NCI-H1930 (cell line): ENCODE results near the gene GDAP2.
"Not testable (repeated sequence)": the region's sequence is repeated elsewhere in the genome, so short reads cannot be mapped to it uniquely, and the experiment has no call there.

Source experiments
- DNase-seq, 2 experiments: peaks; one replicate each; lab custom pipeline; 2025; lab: John Stamatoyannopoulos, UW

Gene GDAP2

GRCh38 chr1:117902944-117903343, 26.5 kb downstream of the GDAP2 start:
- no peak for DNase-seq

- no peak for DNase-seq
Measured at GRCh38 chr1:117899801-117900200, 29.6 kb downstream of the GDAP2 start.

DNA sequence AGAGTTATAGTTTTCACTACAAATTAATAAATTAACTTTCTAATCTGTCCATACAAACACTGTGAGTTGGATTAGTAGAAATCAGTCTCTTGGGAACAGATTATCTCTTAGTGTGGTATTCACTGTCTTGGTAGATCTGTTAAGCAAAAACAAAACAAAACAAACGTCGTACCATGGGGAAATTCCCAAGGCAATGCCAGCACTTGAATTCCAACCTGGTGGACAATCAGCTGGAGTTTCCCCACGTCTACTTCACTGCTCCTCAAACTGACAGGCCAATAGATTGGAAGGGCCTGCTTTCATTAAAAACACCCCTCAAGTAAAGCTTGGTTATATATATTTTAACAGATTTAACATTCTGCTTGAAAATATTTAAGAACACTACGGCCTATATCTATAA, 31.9 kb downstream of the GDAP2 start:
- DNase-seq = no peak

DNA sequence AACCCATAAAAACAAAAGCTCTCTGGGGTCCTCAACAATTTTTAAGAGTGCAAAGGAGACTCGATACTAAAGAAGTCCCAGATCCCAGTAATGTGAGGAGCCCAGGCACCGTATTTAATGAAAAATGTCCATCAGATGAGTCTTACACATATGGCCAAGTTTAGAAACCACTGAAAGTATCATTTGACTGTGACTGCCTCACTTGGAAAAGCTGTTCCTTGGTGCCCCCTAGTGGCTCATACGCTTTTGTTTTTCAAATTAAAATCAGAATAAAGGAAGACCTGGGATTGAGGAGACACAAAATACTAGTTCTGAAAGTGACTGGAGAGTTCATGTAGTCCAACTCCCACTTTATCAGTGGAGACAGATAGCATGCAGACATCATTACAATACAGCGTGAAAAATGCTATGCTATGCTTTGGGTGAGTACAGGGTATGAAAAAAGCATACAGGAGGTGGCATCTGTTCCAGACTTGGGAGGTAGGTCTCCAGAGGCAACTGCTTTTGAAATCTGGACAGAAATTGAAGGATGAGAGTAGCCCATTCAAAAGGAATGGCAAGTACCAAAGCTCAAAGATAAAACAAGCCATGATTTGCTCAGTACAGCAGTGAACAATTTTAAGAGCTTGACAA, 33.8 kb downstream of the GDAP2 start:
- DNase-seq = peak; percentile 2 to 44

DNA sequence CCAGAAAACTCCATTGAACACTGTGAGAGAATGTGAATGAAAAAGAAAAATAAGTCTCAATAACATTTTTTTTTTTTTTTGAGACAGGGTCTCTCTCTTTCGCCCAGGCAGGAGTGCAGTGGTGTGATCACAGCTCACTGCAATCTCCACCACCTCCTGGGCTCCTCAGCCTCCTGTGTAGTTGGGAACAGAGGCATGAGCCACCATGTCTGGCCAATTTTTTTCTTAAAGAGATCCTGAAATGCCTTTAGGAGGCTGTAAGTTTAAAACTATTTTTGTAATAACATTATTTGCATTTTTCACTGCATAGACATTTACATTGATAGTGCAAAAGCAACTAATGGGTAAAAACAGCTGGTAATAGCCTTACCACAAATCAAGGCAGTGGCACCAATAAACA, 35.3 kb downstream of the GDAP2 start:
- no peak for DNase-seq

DNA sequence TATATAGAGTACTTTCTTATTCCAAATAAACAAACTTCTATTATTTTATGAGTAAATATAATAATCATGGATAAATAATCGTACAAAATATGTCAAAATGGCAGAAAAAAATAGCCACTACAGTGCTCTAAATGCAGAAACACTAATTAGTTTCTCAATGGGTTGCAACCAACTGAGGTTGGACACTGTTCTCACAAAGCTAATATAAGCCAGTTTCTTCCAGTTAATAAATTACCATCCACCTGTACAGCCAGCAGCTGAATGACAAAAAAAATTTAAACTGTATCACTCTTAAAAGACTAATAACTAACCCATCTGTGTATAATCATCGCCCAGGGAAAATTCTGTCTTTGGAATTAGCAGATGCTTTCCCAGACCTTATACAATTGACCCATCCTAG, 36.9 kb downstream of the GDAP2 start:
- DNase-seq = no peak

DNA sequence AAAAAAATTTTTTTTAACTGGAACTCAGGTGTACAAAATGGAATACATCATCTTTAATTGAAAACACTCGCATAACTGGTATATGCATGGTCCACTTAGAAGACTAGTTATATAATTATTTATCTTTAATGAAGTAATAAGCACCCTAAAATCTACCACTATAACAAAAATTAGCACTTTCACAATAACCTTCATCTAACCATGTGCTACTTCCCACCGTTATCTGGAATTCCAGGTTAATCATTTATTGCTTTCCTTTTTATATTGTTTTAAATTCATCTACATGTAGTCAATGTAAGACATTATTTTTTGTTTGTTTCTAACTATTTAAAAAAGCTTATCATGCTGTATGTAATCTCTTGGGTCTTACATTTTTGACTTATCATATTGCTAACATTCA, 39.0 kb downstream of the GDAP2 start:
- DNase-seq = no peak

DNA sequence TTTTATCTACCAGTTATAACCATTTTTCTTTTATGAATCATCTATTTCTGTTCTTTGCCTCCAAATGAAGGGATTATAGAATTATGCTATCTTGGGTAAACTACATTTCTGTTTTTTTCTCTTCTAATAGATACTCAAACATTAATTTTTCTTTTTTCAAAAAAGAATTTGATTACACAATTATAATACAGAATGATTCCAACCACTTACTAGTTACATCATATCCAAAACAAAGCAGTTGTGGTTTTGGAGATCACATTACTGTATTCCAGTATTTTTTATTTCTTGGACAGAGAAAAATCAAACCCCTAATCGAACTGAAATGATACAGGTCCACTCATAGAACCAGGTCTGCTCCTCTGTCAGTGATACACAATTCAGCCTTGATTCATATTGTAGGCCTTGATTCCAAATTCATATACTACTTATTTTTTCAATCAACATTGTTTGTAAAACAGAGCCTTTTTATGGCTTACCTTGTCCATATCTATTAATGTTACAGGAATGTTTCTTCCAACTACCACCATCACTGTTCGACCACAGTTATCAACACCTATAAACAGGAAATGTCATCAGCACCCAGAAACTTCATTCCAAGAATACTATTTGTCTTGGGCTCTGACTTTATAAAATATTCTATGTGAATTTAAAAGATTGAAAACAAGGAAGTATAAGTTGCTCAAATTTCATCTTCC, 43.2 kb downstream of the GDAP2 start:
- no peak for DNase-seq

GRCh38 chr1:117883616-117884015, 45.8 kb downstream of the GDAP2 start:
- no peak for DNase-seq

DNA sequence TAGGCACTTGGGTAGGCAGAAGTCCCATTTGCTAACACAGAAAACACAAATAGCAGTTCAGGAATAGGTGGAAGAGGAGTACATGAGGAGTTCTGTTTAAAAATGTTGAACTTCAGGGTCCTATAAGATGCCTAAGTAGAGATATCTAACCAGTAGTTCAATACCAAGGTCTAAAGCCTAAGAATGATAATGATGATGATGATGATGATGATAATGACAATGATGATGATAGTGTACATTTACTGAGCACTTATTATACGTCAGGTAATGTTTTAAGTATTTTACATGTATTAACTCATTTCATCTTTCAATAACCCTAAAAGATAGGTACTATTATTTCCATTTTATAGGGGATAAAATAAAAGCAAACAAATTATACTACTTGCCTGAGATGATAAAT, 50.1 kb downstream of the GDAP2 start:
- no peak for DNase-seq

DNA sequence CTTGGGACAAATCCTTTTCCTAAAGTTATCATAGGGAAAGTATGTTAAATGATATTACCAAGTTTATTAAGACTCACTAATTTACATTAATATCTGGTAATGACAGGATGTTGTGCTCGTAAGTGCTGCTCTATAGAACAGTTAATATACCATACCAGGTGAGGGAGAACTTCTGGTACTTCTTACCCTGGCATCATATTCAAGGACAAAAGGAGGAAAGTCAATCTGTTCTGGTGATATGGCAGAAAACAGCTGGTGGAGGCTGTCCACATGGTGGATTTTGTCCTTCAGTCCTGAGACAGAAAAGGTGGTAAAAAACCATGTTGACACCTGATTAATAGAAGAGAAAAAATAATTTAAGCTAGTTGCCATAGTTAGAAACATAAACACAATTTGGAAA, 51.6 kb downstream of the GDAP2 start:
- DNase-seq = no peak

DNA sequence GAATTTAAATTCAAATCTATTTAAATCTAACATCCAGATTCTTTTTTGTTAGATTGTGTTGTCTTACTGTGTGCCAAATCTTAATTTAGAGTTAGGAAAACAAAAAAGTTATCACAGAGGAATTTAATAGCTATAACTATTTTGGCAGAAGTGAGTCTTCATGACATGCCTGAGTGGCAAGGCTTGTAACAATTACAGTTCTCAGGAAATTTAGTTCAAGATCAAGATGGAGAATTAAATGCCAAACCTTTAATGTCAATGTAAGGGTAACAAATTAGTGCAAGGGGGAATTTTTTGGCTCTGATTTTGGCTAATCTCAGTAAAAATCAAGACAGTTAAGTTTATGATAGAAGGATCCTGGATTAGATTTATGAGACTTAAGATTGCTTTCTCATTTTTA, 58.4 kb downstream of the GDAP2 start:
- no peak for DNase-seq

DNA sequence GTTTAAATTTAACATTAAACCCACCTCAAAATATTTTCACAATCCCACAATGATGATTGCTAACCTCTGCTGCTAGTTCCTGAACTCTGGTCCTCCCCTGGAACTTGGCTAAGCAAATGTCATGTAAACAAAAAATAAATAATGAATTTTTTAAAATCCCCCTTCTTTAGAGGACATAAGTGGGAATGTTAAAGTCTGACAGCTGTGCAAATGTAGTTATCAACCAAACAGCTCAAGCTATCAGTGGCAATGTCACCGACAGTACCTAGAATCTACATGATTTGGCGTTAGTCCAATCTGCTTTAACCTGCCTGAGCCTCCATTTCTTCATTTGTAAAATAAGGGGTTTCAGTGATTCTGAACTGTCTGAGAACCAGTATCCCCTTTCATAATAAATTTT, 67.7 kb downstream of the GDAP2 start:
- no peak for DNase-seq

GRCh38 chr1:117860896-117861610, 68.4 kb downstream of the GDAP2 start:
- no peak for DNase-seq

DNA sequence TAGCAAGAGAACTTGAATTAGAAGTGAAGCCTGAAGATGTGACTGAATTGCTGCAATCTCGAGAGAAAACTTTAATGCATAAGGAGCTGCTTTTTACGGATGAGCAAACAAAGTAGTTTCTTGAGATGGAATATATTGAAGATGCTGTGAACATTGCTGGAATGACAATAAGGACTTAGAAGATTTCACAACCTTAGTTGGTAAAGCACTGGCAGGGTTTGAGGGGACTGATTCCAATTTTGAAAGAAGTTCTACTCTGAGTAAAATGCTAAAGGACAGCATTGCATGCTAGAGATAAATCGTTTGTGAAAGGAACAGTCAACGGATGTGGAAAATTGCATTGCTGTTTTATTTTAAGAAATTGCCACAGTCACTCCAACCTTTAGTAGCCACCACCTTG, 69.5 kb downstream of the GDAP2 start:
- no peak for DNase-seq

GRCh38 chr1:117857418-117857817, 72.0 kb downstream of the GDAP2 start:
- no peak for DNase-seq

GRCh38 chr1:117852853-117853553, 76.4 kb downstream of the GDAP2 start:
- no peak for DNase-seq

DNA sequence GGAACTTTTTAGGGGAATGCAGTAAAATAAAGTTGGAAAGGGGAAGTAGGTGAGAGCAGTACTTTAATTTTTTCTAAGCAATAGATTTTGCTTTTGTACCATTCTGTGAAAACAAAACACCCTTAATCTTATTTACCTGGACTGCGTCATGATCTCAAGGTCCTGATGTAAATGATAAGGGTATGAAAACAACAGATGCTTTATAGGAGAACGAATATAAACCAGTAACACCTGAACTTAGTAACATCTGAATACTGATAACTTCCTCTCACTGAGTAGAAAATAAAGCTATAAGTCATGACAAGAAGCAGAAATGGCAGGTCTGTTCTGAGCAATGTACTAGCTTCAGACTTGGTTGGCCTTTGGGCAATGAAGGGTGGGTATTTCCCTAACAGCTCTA, 77.7 kb downstream of the GDAP2 start:
- DNase-seq = no peak

DNA sequence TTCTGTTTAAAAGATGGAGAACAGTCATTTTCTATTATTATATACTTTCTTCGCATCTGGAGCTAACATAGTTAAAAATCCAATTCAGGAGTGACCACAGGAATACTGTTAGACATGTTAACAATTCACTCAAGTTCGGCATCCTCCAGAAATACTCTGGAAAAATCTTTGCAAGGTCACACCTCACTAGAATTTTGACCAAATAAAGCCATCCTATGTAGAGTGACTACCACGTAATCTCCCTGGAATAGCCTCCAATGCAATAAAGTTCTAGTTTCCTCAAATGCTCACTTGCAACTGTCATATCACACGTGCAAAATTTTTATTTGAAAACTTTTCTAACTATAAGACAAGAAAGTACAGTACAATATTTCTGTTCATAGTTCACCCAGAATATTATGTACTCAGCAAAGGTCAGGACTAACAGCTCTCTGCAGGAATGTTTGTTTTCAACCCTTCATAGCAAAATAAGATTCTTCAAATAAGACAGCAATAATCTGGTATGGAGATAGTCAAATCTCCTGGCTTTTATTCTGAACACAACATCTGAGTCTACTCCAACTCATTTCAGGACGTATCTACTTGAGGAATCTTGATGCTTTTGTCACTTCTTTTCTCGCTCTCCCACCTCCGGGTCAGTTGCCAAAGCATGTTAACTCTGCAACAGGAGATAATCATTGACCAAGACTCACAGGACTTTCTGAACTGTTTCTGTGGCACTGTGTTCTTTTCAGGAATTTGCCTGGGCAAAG, 82.6 kb downstream of the GDAP2 start:
- no peak for DNase-seq

- not testable (repeated sequence) for DNase-seq
Measured at GRCh38 chr1:117844478-117844877, 84.9 kb downstream of the GDAP2 start.

GRCh38 chr1:117843791-117844190, 85.6 kb downstream of the GDAP2 start:
- no peak for DNase-seq
